Activated CD8-positive, alpha-beta T cell treated with anti-CD3 and anti-CD28 coated beads, Interleukin-2, amount 10 ng/mL, durations not matched to agents 7 days and 5 days (primary cell): ENCODE measurements around the gene UBE2G2. TPM values are rescaled to one million over a fixed set of nuclear protein-coding genes. Genes with fewer than 3 reads are reported as not detected.

Source experiments
- ATAC-seq: fragments of 150-1000 bp; cut with Tn5 transposase; one replicate; pipeline ENCODE4 v1.10.0; 2021; ENCODE audit warnings: moderate library complexity
- CTCF ChIA-PET: fragments of 350-600 bp; sonication (Branson Sonifier 250); formaldehyde crosslinking; loops from one replicate; lab custom pipeline; 2021; ENCODE audit warnings: antibody characterized with exemption; lab: Charles Lee
- POLR2A ChIA-PET: fragments of 350-600 bp; sonication (Branson Sonifier 250); formaldehyde crosslinking; loops from one replicate; lab custom pipeline; 2021; ENCODE audit warnings: antibody characterized with exemption; lab: Charles Lee
- DNase-seq: peaks from one replicate; pipeline ENCODE4 v3.0.0-alpha.2; 2020
- H3K27ac Mint-ChIP-seq: one replicate; pipeline ENCODE4 v1.8.0; 2021; ENCODE audit warnings: mild to moderate bottlenecking, mixed read lengths
- H3K27me3 Mint-ChIP-seq: one replicate; pipeline ENCODE4 v1.8.0; 2021; ENCODE audit warnings: low read depth, mixed read lengths
- H3K36me3 Mint-ChIP-seq: one replicate; pipeline ENCODE4 v1.8.0; 2021; ENCODE audit warnings: low read depth, mixed read lengths
- H3K4me1 Mint-ChIP-seq: one replicate; pipeline ENCODE4 v1.8.0; 2021; ENCODE audit warnings: low read depth, mixed read lengths
- H3K4me3 Mint-ChIP-seq: one replicate; pipeline ENCODE4 v1.8.0; 2021; ENCODE audit warnings: mild to moderate bottlenecking, mixed read lengths
- H3K9me3 Mint-ChIP-seq: one replicate; pipeline ENCODE4 v1.8.0; 2022; ENCODE audit warnings: mixed read lengths; ENCODE audit not compliant: insufficient read depth
- total RNA-seq, 2 experiments: library from RNA; stranded (reverse); gene quantifications; one replicate each; pipeline ENCODE4 v1.2.3, GENCODE V29; 2021

UBE2G2 gene
- total RNA-seq, 2 experiments from 2014 or later, result 85.5 to 86.0 TPM

GRCh38 chr21:44810779-44811178 is 9.2 kb upstream of the UBE2G2 start:
- Mint-ChIP-seq H3K9me3 (no peaks in the 10 kb centered on the region), H3K4me1 (peaks cover 20% of the 10 kb centered on the region), H3K36me3 (peaks cover 38% of the 10 kb centered on the region), H3K4me3 (no peak overlapping the region), H3K27ac (no peak overlapping the region), H3K27me3 (no peaks in the 10 kb centered on the region)
- ChIA-PET POLR2A (no interaction called here), CTCF (interaction anchor here (0.6 kb wide), 1 partner anchor 9 kb away, joined by 3 read pairs; the partner anchor contains the start of gene UBE2G2)
- no peak for DNase-seq
- ATAC-seq, result peak; percentile 23

DNA sequence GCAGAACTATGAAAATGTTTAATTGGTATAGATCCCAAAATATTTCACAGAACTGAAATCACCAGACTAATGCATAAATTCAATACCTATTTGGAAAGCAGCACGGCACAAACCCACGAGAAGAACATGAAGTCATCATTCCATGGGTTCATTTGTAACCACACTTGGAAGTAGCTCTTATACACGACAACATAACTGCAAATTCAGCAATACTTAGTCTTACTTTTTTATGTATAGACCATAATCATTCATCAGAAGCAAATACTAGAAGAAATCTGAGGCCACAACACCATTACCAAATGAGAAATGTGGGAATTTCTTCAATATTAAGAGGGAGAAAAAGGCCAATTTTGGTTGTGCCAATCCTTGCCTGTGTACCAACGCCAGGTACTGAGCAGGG is 4.2 kb upstream of the UBE2G2 start:
- ChIA-PET CTCF (interaction anchor here (3.4 kb wide), 1 partner anchor 12 kb away, joined by 19 read pairs; no protein-coding TSS in a partner anchor), POLR2A (no interaction called here)
- Mint-ChIP-seq H3K4me1 (peaks cover 22% of the 10 kb centered on the region), H3K27ac (no peak overlapping the region), H3K27me3 (no peaks in the 10 kb centered on the region), H3K4me3 (no peak overlapping the region), H3K9me3 (no peaks in the 10 kb centered on the region), H3K36me3 (peaks cover 58% of the 10 kb centered on the region)
- ATAC-seq, result no peak
- no peak for DNase-seq

- H3K4me3 Mint-ChIP-seq, result no peak overlapping the region
- CTCF ChIA-PET, result interaction anchor here (3.4 kb wide), 1 partner anchor 11 kb away, joined by 19 read pairs; no protein-coding TSS in a partner anchor
- no peaks in the 10 kb centered on the region for H3K9me3 Mint-ChIP-seq
- ATAC-seq (no peak), DNase-seq (no peak)
- H3K36me3 Mint-ChIP-seq, result peaks cover 58% of the 10 kb centered on the region
- POLR2A ChIA-PET, result interaction anchor here (1.0 kb wide), 1 partner anchor 12 kb away, joined by 3 read pairs; no protein-coding TSS in a partner anchor
- H3K27me3 Mint-ChIP-seq, result no peaks in the 10 kb centered on the region
- no peak overlapping the region for H3K27ac Mint-ChIP-seq
- H3K4me1 Mint-ChIP-seq, result peaks cover 28% of the 10 kb centered on the region
These were observed 3.6 kb upstream of the UBE2G2 start for GRCh38 chr21:44805226-44805625.

DNA sequence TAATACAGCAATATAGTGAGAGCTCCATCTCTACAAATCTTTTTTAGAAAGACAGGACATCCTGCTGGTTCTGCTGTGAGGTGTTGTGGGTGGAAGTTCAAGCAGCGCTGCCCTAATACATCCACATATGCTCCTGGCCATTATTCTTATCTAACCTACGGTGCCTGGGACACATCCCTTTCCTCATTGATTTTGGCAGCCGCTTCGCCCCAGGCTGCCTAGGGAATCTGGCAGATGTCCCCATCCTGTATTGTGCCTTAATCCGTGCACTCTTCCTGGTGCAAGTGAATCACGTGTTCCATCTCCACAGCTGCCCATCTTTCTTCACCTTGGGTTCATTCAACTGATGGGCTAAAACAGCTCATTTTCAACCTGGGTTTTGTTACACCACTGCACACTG is 3.1 kb upstream of the UBE2G2 start:
- Mint-ChIP-seq H3K9me3 (no peaks in the 10 kb centered on the region), H3K4me3 (no peak overlapping the region), H3K4me1 (peaks cover 32% of the 10 kb centered on the region), H3K36me3 (peaks cover 57% of the 10 kb centered on the region), H3K27me3 (no peaks in the 10 kb centered on the region), H3K27ac (peak overlapping the region; percentile 10)
- no peak for DNase-seq
- ChIA-PET CTCF (interaction anchor here (0.9 to 3.4 kb wide), 2 partner anchors 11 to 88 kb away, joined by 4 to 19 read pairs; no protein-coding TSS in a partner anchor), POLR2A (interaction anchor here (1.0 kb wide), 1 partner anchor 11 kb away, joined by 3 read pairs; no protein-coding TSS in a partner anchor)
- ATAC-seq, result no peak

DNA sequence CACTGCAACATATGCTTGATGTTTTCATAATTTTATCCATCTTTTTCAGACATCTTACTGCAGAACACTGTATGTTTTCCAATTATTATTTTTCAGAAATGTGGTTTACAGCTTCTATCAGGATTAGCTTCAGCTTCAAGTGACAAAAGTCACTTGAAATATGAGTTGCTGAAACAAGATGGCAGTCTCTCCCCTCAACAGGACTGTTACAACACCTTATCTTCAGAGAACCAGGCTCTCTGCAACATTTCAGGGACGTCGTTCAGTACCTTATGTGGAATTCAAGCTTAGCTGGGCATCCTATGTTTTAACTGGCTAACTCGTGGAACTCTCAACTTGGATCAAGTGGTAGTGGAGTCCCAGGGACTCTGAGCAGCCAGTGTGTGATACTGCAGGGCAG is 2.0 kb upstream of the UBE2G2 start:
- Mint-ChIP-seq H3K4me1 (peaks cover 43% of the 10 kb centered on the region), H3K27me3 (no peaks in the 10 kb centered on the region), H3K27ac (no peak overlapping the region), H3K4me3 (no peak overlapping the region), H3K9me3 (no peaks in the 10 kb centered on the region), H3K36me3 (peaks cover 57% of the 10 kb centered on the region)
- no peak for ATAC-seq
- no peak for DNase-seq
- ChIA-PET POLR2A (interaction anchor here (0.8 to 1.2 kb wide), 3 partner anchors 70 to 720 kb away, joined by 3 to 4 read pairs (median 3); partner anchors contain the start of gene PTTG1IP), CTCF (interaction anchor here (0.8 to 6.2 kb wide), 7 partner anchors 10 to 293 kb away, joined by 3 to 81 read pairs (median 4); no protein-coding TSS in a partner anchor)

DNA sequence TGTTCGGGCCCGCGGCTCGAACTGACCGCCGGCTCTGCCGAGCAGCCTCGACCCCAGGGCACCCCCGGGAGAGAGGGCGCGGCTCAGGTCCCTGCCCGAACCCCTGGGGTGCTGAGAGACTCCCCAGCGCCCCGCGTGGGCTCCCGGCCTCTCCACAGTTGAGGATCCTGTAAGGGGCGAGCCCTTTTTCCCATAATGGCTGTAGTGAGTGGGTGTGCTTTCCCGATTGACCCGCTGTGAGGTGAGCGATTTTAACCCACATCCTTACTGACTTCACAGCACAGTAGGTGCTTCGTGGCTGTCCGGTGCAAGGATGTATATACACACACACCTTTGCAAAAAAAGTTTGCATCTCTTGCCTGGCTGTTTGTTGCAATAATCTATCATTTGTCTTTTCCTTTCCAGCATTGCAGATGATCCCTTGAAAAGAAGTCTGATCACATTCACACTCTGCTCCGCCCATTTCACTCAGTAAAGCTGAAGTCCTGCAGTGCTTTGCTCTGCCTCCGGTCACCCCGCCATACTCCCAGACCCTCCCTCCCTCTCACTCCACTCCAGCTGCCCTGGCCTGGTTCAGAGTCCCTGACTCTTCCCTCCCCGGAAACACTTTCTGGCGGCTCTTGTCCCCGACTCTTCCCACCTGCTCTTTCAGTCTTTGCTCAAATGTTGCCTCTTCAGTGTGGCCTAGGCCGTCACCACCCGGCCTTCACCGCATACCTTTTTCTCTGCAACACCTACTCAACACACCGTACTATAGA is 955 bp upstream of the UBE2G2 start:
- Mint-ChIP-seq H3K9me3 (no peaks in the 10 kb centered on the region), H3K4me1 (peaks cover 51% of the 10 kb centered on the region), H3K4me3 (peak overlapping the region; percentile 88), H3K27me3 (no peaks in the 10 kb centered on the region), H3K36me3 (peaks cover 63% of the 10 kb centered on the region), H3K27ac (peak overlapping the region; percentile 89)
- ATAC-seq (peak; percentile 27), DNase-seq (no peak)
- CTCF ChIA-PET, result interaction anchor here (0.6 to 6.2 kb wide), 18 partner anchors 8 to 336 kb away, joined by 3 to 106 read pairs (median 6); partner anchors contain the start of genes PTTG1IP and SUMO3
- POLR2A ChIA-PET, result interaction anchor here (1.0 to 2.4 kb wide), 7 partner anchors 9 to 718 kb away, joined by 3 to 9 read pairs (median 5); no protein-coding TSS in a partner anchor

GRCh38 chr21:44800971-44801467 is 601 bp downstream of the UBE2G2 start:
- peaks cover 60% of the 10 kb centered on the region for H3K36me3 Mint-ChIP-seq
- H3K27ac Mint-ChIP-seq, result peak overlapping the region; percentile 84
- no peaks in the 10 kb centered on the region for H3K9me3 Mint-ChIP-seq
- H3K4me3 Mint-ChIP-seq, result peak overlapping the region; percentile 93
- H3K27me3 Mint-ChIP-seq, result no peaks in the 10 kb centered on the region
- ChIA-PET POLR2A (interaction anchor here (0.6 to 2.4 kb wide), 11 partner anchors 8 to 714 kb away, joined by 3 to 9 read pairs (median 4); partner anchors contain the start of gene PTTG1IP), CTCF (interaction anchor here (0.7 to 6.2 kb wide), 36 partner anchors 8 to 344 kb away, joined by 3 to 106 read pairs (median 5); partner anchors contain the start of genes ITGB2, PTTG1IP and SLX9)
- ATAC-seq (peak; percentile 58), DNase-seq (peak; percentile 54)
- H3K4me1 Mint-ChIP-seq, result peaks cover 61% of the 10 kb centered on the region

- H3K36me3 Mint-ChIP-seq, result peaks cover 57% of the 10 kb centered on the region
- H3K27me3 Mint-ChIP-seq, result no peaks in the 10 kb centered on the region
- CTCF ChIA-PET, result interaction anchor here (0.9 to 6.2 kb wide), 25 partner anchors 8 to 343 kb away, joined by 3 to 106 read pairs (median 7); partner anchors contain the start of genes PTTG1IP and SLX9
- peaks cover 58% of the 10 kb centered on the region for H3K4me1 Mint-ChIP-seq
- H3K9me3 Mint-ChIP-seq, result no peaks in the 10 kb centered on the region
- H3K27ac Mint-ChIP-seq, result no peak overlapping the region
- peak; percentile 41 for DNase-seq
- POLR2A ChIA-PET, result interaction anchor here (1.1 to 2.4 kb wide), 3 partner anchors 16 to 127 kb away, joined by 3 to 9 read pairs (median 6); no protein-coding TSS in a partner anchor
- peak overlapping the region; percentile 93 for H3K4me3 Mint-ChIP-seq
- ATAC-seq, result no peak
These were observed 1.5 kb downstream of the UBE2G2 start for GRCh38 chr21:44800103-44800502.

GRCh38 chr21:44799646-44800045 is 2.0 kb downstream of the UBE2G2 start:
- H3K4me3 Mint-ChIP-seq, result peak overlapping the region; percentile 29
- peaks cover 53% of the 10 kb centered on the region for H3K36me3 Mint-ChIP-seq
- H3K9me3 Mint-ChIP-seq, result no peaks in the 10 kb centered on the region
- peaks cover 57% of the 10 kb centered on the region for H3K4me1 Mint-ChIP-seq
- no peaks in the 10 kb centered on the region for H3K27me3 Mint-ChIP-seq
- no peak overlapping the region for H3K27ac Mint-ChIP-seq
- ChIA-PET POLR2A (interaction anchor here (1.0 kb wide), 1 partner anchor 76 kb away, joined by 3 read pairs; no protein-coding TSS in a partner anchor), CTCF (interaction anchor here (0.8 to 6.2 kb wide), 17 partner anchors 10 to 329 kb away, joined by 3 to 106 read pairs (median 8); partner anchors contain the start of genes PTTG1IP and SLX9)
- ATAC-seq (no peak), DNase-seq (no peak)

DNA sequence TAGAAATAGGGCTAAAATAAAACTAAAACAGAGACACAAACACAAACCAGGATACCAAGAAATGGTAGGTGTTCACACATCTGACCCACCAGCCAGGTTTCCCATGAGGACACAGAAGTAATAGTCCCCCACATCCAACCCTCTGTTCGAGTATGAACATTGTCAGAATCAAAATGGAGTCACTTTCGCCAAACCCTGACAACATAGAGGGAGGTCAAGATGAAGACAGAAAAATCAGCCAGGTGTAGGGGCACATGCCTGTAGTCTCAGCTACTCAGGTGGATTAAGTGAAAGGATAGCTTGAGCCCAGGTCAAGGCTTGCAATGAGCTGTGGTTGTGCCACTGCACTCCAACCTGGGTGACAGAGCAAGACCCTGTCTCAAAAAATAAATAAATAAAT is 3.8 kb downstream of the UBE2G2 start:
- H3K4me3 Mint-ChIP-seq, result no peak overlapping the region
- ChIA-PET POLR2A (no interaction called here), CTCF (interaction anchor here (1.3 to 6.2 kb wide), 2 partner anchors 76 to 287 kb away, joined by 4 to 106 read pairs; partner anchors contain the start of gene PTTG1IP)
- no peak for ATAC-seq
- peaks cover 63% of the 10 kb centered on the region for H3K4me1 Mint-ChIP-seq
- DNase-seq, result no peak
- no peaks in the 10 kb centered on the region for H3K9me3 Mint-ChIP-seq
- no peak overlapping the region for H3K27ac Mint-ChIP-seq
- H3K36me3 Mint-ChIP-seq, result peaks cover 45% of the 10 kb centered on the region
- H3K27me3 Mint-ChIP-seq, result no peaks in the 10 kb centered on the region

- CTCF ChIA-PET, result interaction anchor here (1.0 to 1.3 kb wide), 2 partner anchors 284 to 291 kb away, joined by 3 read pairs; no protein-coding TSS in a partner anchor
- no peaks in the 10 kb centered on the region for H3K27me3 Mint-ChIP-seq
- DNase-seq (no peak), ATAC-seq (no peak)
- H3K9me3 Mint-ChIP-seq, result no peaks in the 10 kb centered on the region
- no peak overlapping the region for H3K27ac Mint-ChIP-seq
- H3K36me3 Mint-ChIP-seq, result peaks cover 45% of the 10 kb centered on the region
- H3K4me1 Mint-ChIP-seq, result peaks cover 59% of the 10 kb centered on the region
- no peak overlapping the region for H3K4me3 Mint-ChIP-seq
- POLR2A ChIA-PET, result no interaction called here
These were observed 6.3 kb downstream of the UBE2G2 start for GRCh38 chr21:44795342-44795741.
